HepG2 (cell line): ENCODE results near the gene TLNRD1. TPM values are rescaled to one million over a fixed set of nuclear protein-coding genes. Genes with fewer than 3 reads are reported as not detected.

Source experiments
- ATAC-seq: fragments of 200-7000 bp; cut with Tn5 transposase; 3 replicates; pipeline ENCODE4 v1.9.1; 2020; ENCODE audit warnings: mild to moderate bottlenecking, moderate library complexity
- BruUV-seq: library from RNA; stranded (reverse); fragments of 400-500 nt; replicated peaks from 2 replicates; lab custom pipeline; 2021; lab: Mats Ljungman, UMichigan
- CTCF ChIA-PET: fragments of 300-600 bp; formaldehyde crosslinking; extraction: SDS; loops from one replicate; lab custom pipeline; 2021; ENCODE audit warnings: low total read pairs, inconsistent platforms, low intra/inter-chr PET ratio; lab: Yijun Ruan, JAX
- POLR2A ChIA-PET: fragments of 350-600 bp; sonication (Branson Sonifier 250); formaldehyde crosslinking; loops from one replicate; lab custom pipeline; 2020; ENCODE audit warnings: antibody characterized with exemption, inconsistent platforms; lab: Yijun Ruan, JAX
- DNase-seq: peaks from one replicate; pipeline ENCODE4 v3.0.0-alpha.2; 2015; ENCODE audit warnings: low spot score
- FAIRE-seq: peaks from 3 replicates; lab custom pipeline; 2011; peaks lifted over from hg19 to GRCh38; lab: Jason Lieb, UNC
- H2AFZ ChIP-seq: one replicate; pipeline ENCODE4 v1.6.1; 2011; ENCODE audit warnings: low read length, inconsistent platforms
- H3K27ac ChIP-seq: fragments of 300-600 bp; 3 replicates; pipeline ENCODE4 v1.8.0; 2011; ENCODE audit warnings: mixed run types, mild to moderate bottlenecking, mixed read lengths, low read length, inconsistent platforms; ENCODE audit not compliant: insufficient read depth; ENCODE audit errors: extremely low read length
- H3K27me3 ChIP-seq, 2 experiments: fragments of 200-600 bp in 1 of 2; 2 replicates in 1 of 2; 3 replicates in 1 of 2; pipeline versions ENCODE4 v1.6.0 to v1.8.0; 2011; ENCODE audit warnings: low read length in 2 of 2, mild to moderate bottlenecking in 2 of 2, moderate library complexity in 2 of 2, inconsistent platforms in 1 of 2; ENCODE audit not compliant: insufficient read depth in 2 of 2, control insufficient read depth in 1 of 2
- H3K36me3 ChIP-seq, 2 experiments: fragments of 200-600 bp in 1 of 2; replicated peaks in 1 of 2; 2 replicates in 1 of 2; 3 replicates in 1 of 2; pipeline versions ENCODE4 v1.5.1 to v1.8.0; 2011; ENCODE audit warnings: low read length in 2 of 2, inconsistent platforms in 1 of 2; ENCODE audit not compliant: insufficient read depth in 2 of 2, control insufficient read depth in 1 of 2
- H3K4me1 ChIP-seq: 2 replicates; pipeline ENCODE4 v1.5.1; 2012; ENCODE audit warnings: low read length, inconsistent platforms; ENCODE audit not compliant: insufficient read depth
- H3K4me2 ChIP-seq: 2 replicates; pipeline ENCODE4 v1.6.0; 2011; ENCODE audit warnings: low read depth, low read length, inconsistent platforms
- H3K4me3 ChIP-seq, 3 experiments: fragments of 200-600 bp in 1 of 3; sonication (generic), shearing (Covaris generic) in 1 of 3; replicated peaks in 1 of 3; 2 replicates each; pipeline ENCODE4 v1.5.1; 2011 to 2016; ENCODE audit warnings: low read length in 3 of 3, inconsistent platforms in 2 of 3, low read depth in 2 of 3, mild to moderate bottlenecking in 2 of 3, control low read depth in 1 of 3, mixed read lengths in 1 of 3; ENCODE audit not compliant: insufficient read depth in 1 of 3
- H3K79me2 ChIP-seq: one replicate; pipeline ENCODE4 v1.6.1; 2011; ENCODE audit warnings: low read length, inconsistent platforms; ENCODE audit not compliant: insufficient read depth
- H3K9ac ChIP-seq: 2 replicates; pipeline ENCODE4 v1.6.0; 2011; ENCODE audit warnings: mild to moderate bottlenecking, low read depth, low read length, inconsistent platforms; ENCODE audit not compliant: insufficient read depth
- H3K9me3 ChIP-seq: 2 replicates; pipeline ENCODE4 v1.5.1; 2012; ENCODE audit warnings: mild to moderate bottlenecking, low read length
- H4K20me1 ChIP-seq: 2 replicates; pipeline ENCODE4 v1.6.0; 2011; ENCODE audit warnings: inconsistent platforms, mild to moderate bottlenecking, low read length, moderate library complexity; ENCODE audit not compliant: insufficient read depth
- CENPX ChIP-seq: sonication (generic); formaldehyde crosslinking; IDR thresholded peaks from 2 replicates; pipeline ENCODE4 v1.9.0; 2021; ENCODE audit warnings: mild to moderate bottlenecking, missing genetic modification reagents, moderate library complexity
- HMG20A ChIP-seq: IDR thresholded peaks from 2 replicates; pipeline ENCODE4 v1.6.1; 2016; ENCODE audit warnings: borderline replicate concordance
- PTBP1 ChIP-seq: fragments of 200-400 bp; formaldehyde crosslinking; IDR thresholded peaks from 2 replicates; pipeline ENCODE4 v1.6.1; 2018; ENCODE audit warnings: low read length, low read depth; ENCODE audit not compliant: poor library complexity, severe bottlenecking
- ZNF143 ChIP-seq: sonication (generic); formaldehyde crosslinking; IDR thresholded peaks from 2 replicates; pipeline ENCODE4 v1.4.0; 2020; ENCODE audit warnings: missing genetic modification reagents
- ZNF3 ChIP-seq: IDR thresholded peaks from 2 replicates; pipeline ENCODE4 v1.7.0; 2017; ENCODE audit warnings: inconsistent platforms
- ZNF33B ChIP-seq: sonication (generic); formaldehyde crosslinking; IDR thresholded peaks from 2 replicates; pipeline ENCODE4 v1.5.1; 2020; ENCODE audit warnings: mild to moderate bottlenecking, missing genetic modification reagents
- ZNF558 ChIP-seq: sonication (generic); formaldehyde crosslinking; IDR thresholded peaks from 2 replicates; pipeline ENCODE4 v1.9.0; 2022; ENCODE audit warnings: mild to moderate bottlenecking, missing genetic modification reagents, borderline replicate concordance
- ZNF615 ChIP-seq: sonication (generic); formaldehyde crosslinking; IDR thresholded peaks from 2 replicates; pipeline ENCODE4 v1.5.0; 2020; ENCODE audit warnings: mild to moderate bottlenecking, missing genetic modification reagents, borderline replicate concordance
- WGBS: methylation state at CpG from one replicate; pipeline ENCODE4 v1.1.6; 2017; ENCODE audit warnings: low lambda C conversion rate; 5-methylcytosine and 5-hydroxymethylcytosine counted together
- in situ Hi-C: cut with HindIII; loops from 2 replicates; pipeline ENCODE4 v1.10.0; 2017; ENCODE audit warnings: low pct_unique_long_range_greater_than_20kb; ENCODE audit not compliant: extremely low pct_ligation_motif_present
- intact Hi-C: fragments of 100-400 bp; cut with micrococcal nuclease; formaldehyde crosslinking; loops from one replicate; pipeline ENCODE4 v1.10.0; 2022; ENCODE audit not compliant: unreplicated experiment
- polyA plus RNA-seq, 8 experiments: library from polyadenylated mRNA; depleted of rRNA in 3 of 8; stranded (reverse) in 7 of 8; unstranded in 1 of 8; fragments of >200 nt; fragmentation: Illumina TruSeq in 4 of 8; extraction: Trizol in 4 of 8; gene quantifications; 2 replicates each; pipeline versions ENCODE4 v1.2.1 to v1.2.3, GENCODE V29; 2011 to 2016; ENCODE audit warnings: low read depth in 4 of 8, missing spikeins in 1 of 8, mixed read lengths in 1 of 8; ENCODE audit not compliant: insufficient read depth in 1 of 8
- total RNA-seq, 5 experiments: library from RNA; depleted of rRNA; stranded (reverse); fragments of >200 nt; fragmentation: Illumina TruSeq; extraction: Trizol; gene quantifications; 2 replicates each; pipeline ENCODE4 v1.2.3, GENCODE V29; 2016; ENCODE audit warnings: low read depth in 1 of 5
- TF ChIP-seq, protein P1 (sequence below): sonication (generic); formaldehyde crosslinking; IDR thresholded peaks from 2 replicates; pipeline ENCODE4 v1.4.0; 2020; ENCODE audit warnings: missing genetic modification reagents

TLNRD1 gene
- total and polyA plus RNA-seq, 2 of the 13 experiments (the other 11 are each of a cell fraction or from before 2014, with no cell fraction given), result 3.4 to 5.3 TPM

DNA sequence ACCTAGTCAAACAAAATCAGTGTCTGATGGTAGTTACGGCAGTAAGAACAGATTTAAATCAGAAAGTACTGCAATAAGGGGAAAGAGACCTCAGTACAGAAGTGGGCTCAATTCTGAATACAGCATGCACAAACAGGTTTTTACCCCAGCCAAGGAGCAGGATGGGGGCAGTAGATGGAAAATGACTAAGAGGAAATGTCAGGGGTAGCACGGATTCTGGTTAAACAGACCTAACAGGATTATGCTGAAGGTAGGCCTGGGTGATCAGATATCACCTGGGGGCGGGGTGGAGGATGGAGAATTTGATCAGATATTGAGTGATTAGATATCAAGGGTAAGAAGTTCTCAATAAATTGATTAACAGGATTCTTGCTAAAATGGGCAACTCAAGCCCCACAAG is 30.1 kb upstream of the TLNRD1 start:
- CTCF ChIA-PET, result interaction anchor here (0.7 to 2.2 kb wide), 7 partner anchors 114 to 515 kb away, joined by 3 to 28 read pairs (median 5); partner anchors contain the start of gene CEMIP
- TF ChIP-seq, protein P1, sequence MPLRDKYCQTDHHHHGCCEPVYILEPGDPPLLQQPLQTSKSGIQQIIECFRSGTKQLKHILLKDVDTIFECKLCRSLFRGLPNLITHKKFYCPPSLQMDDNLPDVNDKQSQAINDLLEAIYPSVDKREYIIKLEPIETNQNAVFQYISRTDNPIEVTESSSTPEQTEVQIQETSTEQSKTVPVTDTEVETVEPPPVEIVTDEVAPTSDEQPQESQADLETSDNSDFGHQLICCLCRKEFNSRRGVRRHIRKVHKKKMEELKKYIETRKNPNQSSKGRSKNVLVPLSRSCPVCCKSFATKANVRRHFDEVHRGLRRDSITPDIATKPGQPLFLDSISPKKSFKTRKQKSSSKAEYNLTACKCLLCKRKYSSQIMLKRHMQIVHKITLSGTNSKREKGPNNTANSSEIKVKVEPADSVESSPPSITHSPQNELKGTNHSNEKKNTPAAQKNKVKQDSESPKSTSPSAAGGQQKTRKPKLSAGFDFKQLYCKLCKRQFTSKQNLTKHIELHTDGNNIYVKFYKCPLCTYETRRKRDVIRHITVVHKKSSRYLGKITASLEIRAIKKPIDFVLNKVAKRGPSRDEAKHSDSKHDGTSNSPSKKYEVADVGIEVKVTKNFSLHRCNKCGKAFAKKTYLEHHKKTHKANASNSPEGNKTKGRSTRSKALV (CRISPR knock-in tag), result no peak
- no peak for TF ChIP-seq ZNF143 (CRISPR knock-in tag)
- no peak for TF ChIP-seq ZNF558
- no peak for TF ChIP-seq HMG20A (CRISPR knock-in tag)
- TF ChIP-seq CENPX (CRISPR knock-in tag), result no peak
- no peak for TF ChIP-seq ZNF33B (CRISPR knock-in tag)
- TF ChIP-seq ZNF3 (CRISPR knock-in tag), result no peak
- TF ChIP-seq ZNF615 (CRISPR knock-in tag), result no peak
- no peak for TF ChIP-seq PTBP1
- TF ChIP-seq, all 625 proteins: peak for 0
- in situ Hi-C loops, result loop anchor here (5.0 to 25.0 kb wide), 4 partner anchors 193 to 508 kb away; partner anchors contain the start of gene CEMIP
- FAIRE-seq (no peak), ATAC-seq (no peak), DNase-seq (no peak)
- Histone ChIP-seq H3K36me3 (no peaks in the 10 kb centered on the region), H3K4me2 (no peak overlapping the region), H3K4me3 (no peak overlapping the region), H3K79me2 (no peaks in the 10 kb centered on the region), H3K9me3 (no peaks in the 10 kb centered on the region), H3K4me1 (no peaks in the 10 kb centered on the region), H4K20me1 (no peaks in the 10 kb centered on the region), H3K9ac (no peak overlapping the region), H2AFZ (no peak overlapping the region), H3K27me3 (no peaks in the 10 kb centered on the region), H3K27ac (no peak overlapping the region)
- WGBS, result 90% methylated on average over 3 of the region's 3 CpGs
- no TSS peak for BruUV-seq
- POLR2A ChIA-PET, result interaction anchor here (1.6 kb wide), 1 partner anchor 191 kb away, joined by 5 read pairs; the partner anchor contains the start of gene CEMIP
- intact Hi-C loops, result loop anchor here (1.0 to 5.0 kb wide), 6 partner anchors 113 to 513 kb away; partner anchors contain the start of gene CEMIP
